Mesenteric fat pad (tissue), 1 donor: Measurements from ENCODE around the gene PRSS8. TPM values are rescaled to one million over a fixed set of nuclear protein-coding genes. Genes with fewer than 3 reads are reported as not detected.
"Not testable (repeated sequence)": the region's sequence is repeated elsewhere in the genome, so short reads cannot be mapped to it uniquely, and the experiment has no call there.

ENCODE experiments used
- DNase-seq: peaks from one replicate; pipeline ENCODE4 v3.0.0-alpha.2; 2020; ENCODE audit warnings: low spot score
- total RNA-seq: library from RNA; stranded (reverse); fragmentation: NEBNext Ultra II Directional; extraction: Animal tissue kit (Norgen Biotek cat#: 25700); gene quantifications from one replicate; pipeline ENCODE4 v1.2.1, GENCODE V29; 2021
- donor health status: DM: yes; HTN: yes; CAD: no.

Gene PRSS8
- total RNA-seq, 1 donor from 2014 or later: 0.51 TPM

GRCh38 chr16:31145398-31145990, 10.0 kb upstream of the PRSS8 start:
- DNase-seq: no peak

GRCh38 chr16:31144418-31144817, 8.9 kb upstream of the PRSS8 start:
- not testable (repeated sequence) for DNase-seq

GRCh38 chr16:31143694-31144148, 8.2 kb upstream of the PRSS8 start:
- DNase-seq: no peak

GRCh38 chr16:31143011-31143693, 7.6 kb upstream of the PRSS8 start:
- no peak for DNase-seq

GRCh38 chr16:31142109-31143010, 6.8 kb upstream of the PRSS8 start:
- peak; percentile 99 for DNase-seq

- no peak for DNase-seq
Measured at GRCh38 chr16:31141489-31142108, 6.1 kb upstream of the PRSS8 start.

GRCh38 chr16:31141071-31141469, 5.5 kb upstream of the PRSS8 start:
- not testable (repeated sequence) for DNase-seq

- DNase-seq: no peak
Measured at GRCh38 chr16:31138621-31139578, 3.4 kb upstream of the PRSS8 start.

GRCh38 chr16:31136822-31137499, 1.4 kb upstream of the PRSS8 start:
- not testable (repeated sequence) for DNase-seq

- DNase-seq: no peak
Measured at GRCh38 chr16:31136287-31136662, 748 bp upstream of the PRSS8 start.

GRCh38 chr16:31134625-31135534, 647 bp downstream of the PRSS8 start:
- no peak for DNase-seq

- no peak for DNase-seq
Measured at GRCh38 chr16:31134091-31134571, 1.4 kb downstream of the PRSS8 start.

- DNase-seq: no peak
Measured at GRCh38 chr16:31133046-31133501, 2.5 kb downstream of the PRSS8 start.

GRCh38 chr16:31132303-31132979, 3.1 kb downstream of the PRSS8 start:
- DNase-seq: no peak

- no peak for DNase-seq
Measured at GRCh38 chr16:31131841-31132271, 3.7 kb downstream of the PRSS8 start.

GRCh38 chr16:31131416-31131815, 4.1 kb downstream of the PRSS8 start:
- DNase-seq: no peak

GRCh38 chr16:31130899-31131298, 4.6 kb downstream of the PRSS8 start:
- DNase-seq: no peak
